K562 (cell line): ENCODE data around the gene TGFBR1. TPM values are rescaled to one million over a fixed set of nuclear protein-coding genes. Genes with fewer than 3 reads are reported as not detected.

ENCODE experiments used
- CBFA2T2 ChIP-seq: fragments of 450-650 bp; conservative IDR thresholded peaks from 2 replicates; pipeline ENCODE4 v1.6.1; 2017; ENCODE audit warnings: mild to moderate bottlenecking
- CHD4 ChIP-seq: fragments of 200-600 bp; sonication (generic); IDR thresholded peaks from 3 replicates; pipeline ENCODE4 v1.6.1; 2012; ENCODE audit warnings: low read depth, mild to moderate bottlenecking, mixed read lengths, low read length, inconsistent platforms; ENCODE audit not compliant: insufficient read depth, insufficient replicate concordance, poor library complexity, severe bottlenecking
- ELF2 ChIP-seq: fragments of 250-450 bp; sonication (Bioruptor Pico); IDR thresholded peaks from 2 replicates; pipeline ENCODE4 v1.5.0; 2021; ENCODE audit warnings: mild to moderate bottlenecking
- HMG20B ChIP-seq: fragments of 250-450 bp; sonication (Bioruptor Pico); IDR thresholded peaks from 2 replicates; pipeline ENCODE4 v1.5.0; 2021; ENCODE audit warnings: mild to moderate bottlenecking
- LCOR ChIP-seq: sonication (generic); formaldehyde crosslinking; IDR thresholded peaks from 2 replicates; pipeline ENCODE4 v1.8.0; 2022; ENCODE audit warnings: mild to moderate bottlenecking, missing genetic modification reagents
- MEF2D ChIP-seq: conservative IDR thresholded peaks from 2 replicates; pipeline ENCODE4 v1.6.1; 2016; ENCODE audit warnings: low read depth, missing genetic modification characterization, missing compliant biosample characterization
- MTA2 ChIP-seq: fragments of 450-650 bp; IDR thresholded peaks from 2 replicates; pipeline ENCODE4 v1.6.1; 2016; ENCODE audit warnings: low read depth
- MYC ChIP-seq, 2 experiments: fragments of 250-450 bp in 1 of 2; sonication (Bioruptor Pico) in 1 of 2; IDR thresholded peaks; 2 replicates each; pipeline versions ENCODE4 v1.5.1 to v1.6.1; 2012 to 2021; ENCODE audit warnings: low read depth in 2 of 2, borderline replicate concordance in 1 of 2, improper control_type of control experiment in 1 of 2, low read length in 1 of 2, mild to moderate bottlenecking in 1 of 2, moderate library complexity in 1 of 2
- NR1H2 ChIP-seq: sonication (generic); formaldehyde crosslinking; IDR thresholded peaks from 2 replicates; pipeline ENCODE4 v1.4.0; 2020; ENCODE audit warnings: mild to moderate bottlenecking, missing genetic modification reagents
- NR2C2 ChIP-seq, 2 experiments: fragments of 200-800 bp in 1 of 2; sonication (Bioruptor generic) in 1 of 2; sonication (generic) in 1 of 2; formaldehyde crosslinking in 1 of 2; IDR thresholded peaks; 2 replicates each; pipeline versions ENCODE4 v1.6.1 to v1.8.0; 2016 to 2022; ENCODE audit warnings: mild to moderate bottlenecking in 1 of 2, missing compliant biosample characterization in 1 of 2, missing genetic modification characterization in 1 of 2, missing genetic modification reagents in 1 of 2
- NR2F6 ChIP-seq: fragments of 450-650 bp; formaldehyde crosslinking; IDR thresholded peaks from 2 replicates; pipeline ENCODE4 v1.4.0; 2020; ENCODE audit warnings: mild to moderate bottlenecking
- POLR3G ChIP-seq: IDR thresholded peaks from 2 replicates; pipeline ENCODE4 v1.6.1; 2011; ENCODE audit not compliant: insufficient read length, insufficient replicate concordance; ENCODE audit errors: extremely low read depth
- ZNF41 ChIP-seq: fragments of 250-450 bp; sonication (Bioruptor Pico); conservative IDR thresholded peaks from 2 replicates; pipeline ENCODE4 v1.4.0; 2020; ENCODE audit warnings: mild to moderate bottlenecking
- polyA plus RNA-seq, 8 experiments: library from polyadenylated mRNA; depleted of rRNA in 4 of 8; stranded (reverse) in 5 of 8; unstranded in 3 of 8; fragments of >200 nt; fragmentation: Nextera tagmentation in 2 of 8; fragmentation: Illumina TruSeq in 1 of 8; extraction: Ambion mirVana in 2 of 8; extraction: Trizol in 1 of 8; gene quantifications; 2 replicates each; pipeline versions ENCODE4 v1.2.1 to v1.2.3, GENCODE V29; 2011 to 2014; ENCODE audit warnings: inconsistent platforms in 1 of 8, missing spikeins in 1 of 8
- total RNA-seq, 7 experiments: library from RNA; depleted of rRNA in 6 of 7; stranded (reverse); fragments of >200 nt in 6 of 7; fragmentation: Illumina TruSeq in 2 of 7; extraction: Trizol in 2 of 7; gene quantifications; 2 replicates each; pipeline versions ENCODE4 v1.2.1 to v1.2.3, GENCODE V29; 2011 to 2021; ENCODE audit warnings: low replicate concordance in 1 of 7
- TF ChIP-seq, protein P1 (sequence below): sonication (generic); formaldehyde crosslinking; IDR thresholded peaks from 2 replicates; pipeline ENCODE4 v1.8.1; 2023; ENCODE audit warnings: mild to moderate bottlenecking, missing genetic modification reagents
- TF ChIP-seq, protein P2 (sequence below): IDR thresholded peaks from 2 replicates; pipeline ENCODE4 v1.6.1; 2011; ENCODE audit not compliant: insufficient read length; ENCODE audit errors: extremely low read depth

The TGFBR1 gene
- total and polyA plus RNA-seq, 9 of the 15 experiments (the other 6 are each of a cell fraction or from before 2014, with no cell fraction given), result 15.5 to 62.4 (median 42.7) TPM

DNA sequence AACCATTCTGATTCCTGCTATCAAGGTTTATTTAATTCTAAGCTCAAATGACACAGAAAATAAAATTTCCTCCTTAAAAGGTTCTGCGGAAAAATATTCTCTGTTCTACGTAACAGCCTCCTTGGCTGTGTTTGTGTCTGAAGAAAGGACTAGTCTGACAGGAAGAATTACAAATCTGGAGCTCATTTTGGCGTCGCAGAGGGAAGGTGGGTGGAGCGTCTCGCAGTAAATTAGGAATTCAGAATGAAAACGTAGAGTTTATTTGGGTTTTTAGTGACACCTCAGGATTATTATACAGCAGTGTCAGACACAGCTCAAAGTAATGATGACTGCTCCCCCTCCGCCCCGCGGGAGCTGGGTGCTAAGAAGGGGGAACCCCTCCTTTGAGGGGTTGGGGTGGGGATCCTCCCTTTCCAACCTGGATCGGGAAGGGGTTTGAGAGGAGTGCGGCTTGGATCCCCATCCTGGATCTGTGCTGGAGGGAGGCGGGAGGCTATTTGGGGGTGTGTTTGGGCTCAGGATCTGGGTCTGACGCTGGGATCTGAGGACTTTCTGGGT, 933 bp upstream of the TGFBR1 start (continued):
- TF ChIP-seq MYC (IDR thresholded peaks at IDR 0.05; ENCODE audit: low read depth, low read length) (no peak), MYC (CRISPR knock-in tag; IDR thresholded peaks at IDR 0.05; ENCODE audit: borderline replicate concordance, low read depth) (0 out of 2 replicates have a peak, but pooled peaks have one; percentile 49), POLR3G (no peak), ELF2 (CRISPR knock-in tag) (no peak), HMG20B (CRISPR knock-in tag) (no peak), NR2F6 (no peak), MEF2D (tag) (no peak), NR2C2 (CRISPR knock-in tag; IDR thresholded peaks at IDR 0.05) (no peak), NR2C2 (tag; IDR thresholded peaks at IDR 0.05) (0 out of 2 replicates have a peak, but pooled peaks have one; percentile 2), LCOR (CRISPR knock-in tag) (no peak), MTA2 (peak; percentile 9; the same call in 1 of the 2 replicates), CBFA2T2 (no peak), NR1H2 (CRISPR knock-in tag) (no peak), CHD4 (peak; percentile 31), ZNF41 (CRISPR knock-in tag) (no peak)
- TF ChIP-seq, protein P1, sequence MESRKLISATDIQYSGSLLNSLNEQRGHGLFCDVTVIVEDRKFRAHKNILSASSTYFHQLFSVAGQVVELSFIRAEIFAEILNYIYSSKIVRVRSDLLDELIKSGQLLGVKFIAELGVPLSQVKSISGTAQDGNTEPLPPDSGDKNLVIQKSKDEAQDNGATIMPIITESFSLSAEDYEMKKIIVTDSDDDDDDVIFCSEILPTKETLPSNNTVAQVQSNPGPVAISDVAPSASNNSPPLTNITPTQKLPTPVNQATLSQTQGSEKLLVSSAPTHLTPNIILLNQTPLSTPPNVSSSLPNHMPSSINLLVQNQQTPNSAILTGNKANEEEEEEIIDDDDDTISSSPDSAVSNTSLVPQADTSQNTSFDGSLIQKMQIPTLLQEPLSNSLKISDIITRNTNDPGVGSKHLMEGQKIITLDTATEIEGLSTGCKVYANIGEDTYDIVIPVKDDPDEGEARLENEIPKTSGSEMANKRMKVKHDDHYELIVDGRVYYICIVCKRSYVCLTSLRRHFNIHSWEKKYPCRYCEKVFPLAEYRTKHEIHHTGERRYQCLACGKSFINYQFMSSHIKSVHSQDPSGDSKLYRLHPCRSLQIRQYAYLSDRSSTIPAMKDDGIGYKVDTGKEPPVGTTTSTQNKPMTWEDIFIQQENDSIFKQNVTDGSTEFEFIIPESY, result no peak
- TF ChIP-seq, protein P2, sequence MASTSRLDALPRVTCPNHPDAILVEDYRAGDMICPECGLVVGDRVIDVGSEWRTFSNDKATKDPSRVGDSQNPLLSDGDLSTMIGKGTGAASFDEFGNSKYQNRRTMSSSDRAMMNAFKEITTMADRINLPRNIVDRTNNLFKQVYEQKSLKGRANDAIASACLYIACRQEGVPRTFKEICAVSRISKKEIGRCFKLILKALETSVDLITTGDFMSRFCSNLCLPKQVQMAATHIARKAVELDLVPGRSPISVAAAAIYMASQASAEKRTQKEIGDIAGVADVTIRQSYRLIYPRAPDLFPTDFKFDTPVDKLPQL, result no peak
- TF ChIP-seq, all 486 proteins: peak for 5
